IPS-18c (cell line): ENCODE results near the gene HCAR2.
"Not testable (repeated sequence)": the region's sequence is repeated elsewhere in the genome, so short reads cannot be mapped to it uniquely, and the experiment has no call there.

Experiments
- H3K4me3 ChIP-seq: 2 replicates; pipeline ENCODE4 v1.7.0; 2013; ENCODE audit warnings: low read depth, mild to moderate bottlenecking, low read length, moderate library complexity; ENCODE audit not compliant: insufficient read depth
- H3K9me3 ChIP-seq: one replicate; pipeline ENCODE4 v1.6.1; 2013; ENCODE audit warnings: mild to moderate bottlenecking, low read length, moderate library complexity; ENCODE audit not compliant: control insufficient read depth, insufficient read depth

Gene HCAR2

DNA sequence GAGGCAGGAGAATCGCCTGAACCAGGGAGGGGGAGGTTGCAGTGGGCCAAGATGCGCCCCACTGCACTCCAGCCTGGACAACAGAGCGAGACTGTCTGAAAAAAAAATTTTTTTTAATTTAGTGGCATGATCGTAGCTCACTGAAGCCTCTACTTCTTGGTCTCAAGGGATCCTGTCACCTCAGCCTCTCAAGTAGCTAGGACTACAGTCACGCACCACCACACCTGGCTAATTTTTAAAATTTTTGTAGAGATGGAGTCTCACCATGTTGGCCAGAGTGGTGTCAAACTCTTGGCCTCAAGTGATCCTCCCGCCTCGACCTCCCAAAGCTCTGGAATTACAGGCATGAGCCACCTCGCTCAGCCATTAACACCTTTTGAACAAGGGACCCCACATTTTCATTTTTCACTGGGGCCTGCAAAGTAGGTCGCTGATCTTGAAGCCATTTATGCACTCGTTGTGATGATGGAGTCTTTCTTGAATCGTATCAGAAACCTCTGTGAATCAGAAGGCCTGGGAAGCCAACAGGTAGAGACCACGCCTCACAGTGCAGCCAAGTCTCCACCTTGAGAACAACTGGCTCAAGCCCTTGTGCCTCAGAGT lies 21.6 kb upstream of the HCAR2 start:
- Histone ChIP-seq H3K4me3 (no peak overlapping the region), H3K9me3 (no peaks in the 10 kb centered on the region)

GRCh38 chr12:122722387-122722786 lies 19.2 kb upstream of the HCAR2 start:
- no peak overlapping the region for H3K4me3 ChIP-seq
- no peaks in the 10 kb centered on the region for H3K9me3 ChIP-seq

DNA sequence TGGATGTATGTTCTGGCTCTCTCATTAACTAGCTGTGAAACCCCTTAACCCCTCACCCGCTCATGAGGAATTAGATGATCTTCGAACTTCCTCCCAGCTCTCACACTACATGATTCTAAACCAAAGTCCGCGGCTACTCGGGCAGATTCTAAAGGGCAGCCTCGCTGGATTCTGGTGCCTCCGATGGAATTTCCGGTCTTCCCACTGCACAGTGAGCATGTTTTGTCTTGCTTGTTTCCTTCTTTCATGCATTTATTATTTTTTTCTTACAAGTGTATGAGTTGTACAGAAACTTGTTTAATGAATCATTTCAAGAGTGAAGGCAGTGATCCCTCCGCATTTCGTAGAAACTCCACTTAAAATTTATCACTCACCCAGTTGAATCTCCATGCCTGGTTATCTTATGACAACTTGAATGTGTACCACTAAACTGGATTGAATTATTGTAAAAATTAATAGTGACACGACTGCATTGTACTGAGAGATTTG lies 17.9 kb upstream of the HCAR2 start:
- H3K9me3 ChIP-seq, result no peaks in the 10 kb centered on the region
- no peak overlapping the region for H3K4me3 ChIP-seq

- H3K4me3 ChIP-seq, H3K9me3 ChIP-seq: not testable (repeated sequence)
Observed at GRCh38 chr12:122716658-122717057, 13.5 kb upstream of the HCAR2 start, which contains the start of gene HCAR3. Gene HCAR3, minus strand, starts transcription at chr12:122716811. Its CDS starts 74 bp downstream, at chr12:122716737.

DNA sequence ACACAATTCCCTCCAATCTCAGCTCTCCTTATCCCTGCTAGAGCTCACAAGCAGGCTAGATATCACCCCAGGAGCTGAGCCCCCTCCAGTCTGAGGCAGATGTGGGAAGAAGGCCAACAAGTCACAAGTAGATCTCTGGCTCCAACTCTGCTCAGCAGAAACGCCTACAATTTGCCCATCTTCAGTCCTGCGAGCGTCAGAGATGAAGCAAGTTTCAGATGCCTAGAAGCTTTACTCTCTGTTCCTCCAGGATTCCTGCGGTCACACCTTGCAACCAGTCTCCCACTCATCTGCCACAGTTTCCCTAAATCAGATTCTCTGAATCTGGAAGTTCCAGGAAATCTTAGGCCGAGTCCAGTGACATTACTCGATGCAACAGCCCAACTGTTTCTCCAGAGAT lies 12.1 kb upstream of the HCAR2 start:
- H3K4me3 ChIP-seq, H3K9me3 ChIP-seq: not testable (repeated sequence)

DNA sequence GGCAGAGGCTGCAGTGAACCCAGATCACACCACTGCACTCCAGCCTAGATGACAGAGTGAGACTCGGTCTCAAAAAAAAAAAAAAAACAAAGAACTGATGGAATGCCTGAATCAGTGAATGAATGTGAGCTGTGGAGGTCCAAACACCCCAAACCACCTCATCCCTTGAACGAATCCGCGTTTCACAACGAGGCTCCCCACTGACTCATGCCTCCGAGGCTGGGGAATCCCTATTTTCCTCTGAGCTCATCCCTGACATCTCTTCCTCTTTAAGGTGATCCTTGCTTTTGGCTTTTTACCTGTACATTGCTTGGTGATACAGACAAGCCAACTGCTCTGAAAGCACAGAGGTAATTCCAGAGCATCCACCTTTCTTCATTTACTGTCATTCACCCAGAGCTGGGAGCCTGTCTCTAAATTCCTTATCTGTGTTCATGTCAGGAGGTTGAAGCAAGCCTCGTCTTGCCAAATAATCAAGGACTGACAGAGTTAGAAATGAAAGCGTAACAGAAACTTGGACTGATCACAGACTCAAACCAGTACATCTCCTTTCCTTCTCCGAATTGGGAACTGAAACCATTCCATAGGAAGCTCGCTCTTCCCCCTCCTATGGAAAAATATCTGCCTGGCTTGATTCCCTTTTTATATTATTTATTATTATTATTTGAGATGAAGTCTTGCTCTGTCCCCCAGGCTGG lies 10.5 kb upstream of the HCAR2 start:
- not testable (repeated sequence) for H3K4me3 ChIP-seq, H3K9me3 ChIP-seq

- H3K9me3 ChIP-seq, H3K4me3 ChIP-seq: not testable (repeated sequence)
Observed at GRCh38 chr12:122711266-122711665, 8.1 kb upstream of the HCAR2 start.

- H3K4me3 ChIP-seq, result not testable (repeated sequence)
Observed at GRCh38 chr12:122710341-122710740, 7.2 kb upstream of the HCAR2 start.

GRCh38 chr12:122709287-122709686 lies 6.1 kb upstream of the HCAR2 start:
- not testable (repeated sequence) for H3K4me3 ChIP-seq

More at GRCh38 chr12:122710341-122710740, 7.2 kb upstream of the HCAR2 start:
- H3K9me3 ChIP-seq, result not testable (repeated sequence)

DNA sequence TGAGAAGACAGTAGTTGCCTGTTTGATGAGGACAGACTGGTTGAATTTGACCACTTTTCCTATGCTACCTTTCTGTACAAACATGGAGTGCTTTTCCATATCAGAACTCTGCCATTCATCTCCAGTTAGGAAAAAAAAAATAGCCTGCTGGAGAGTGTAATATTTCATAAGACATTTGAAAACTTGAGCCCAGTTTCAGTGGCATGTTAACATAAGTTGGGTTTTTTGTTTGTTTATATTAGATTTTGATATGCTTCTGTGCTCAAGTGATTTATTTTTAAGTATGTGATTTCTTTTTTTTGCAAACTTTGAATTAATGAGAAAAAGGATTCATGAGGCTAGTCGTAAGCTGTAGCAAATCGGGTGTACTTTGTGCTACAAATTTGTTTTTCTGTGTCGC lies 684 bp upstream of the HCAR2 start:
- H3K9me3 ChIP-seq, H3K4me3 ChIP-seq: not testable (repeated sequence)

More at GRCh38 chr12:122709287-122709686, 6.1 kb upstream of the HCAR2 start:
- not testable (repeated sequence) for H3K9me3 ChIP-seq

- not testable (repeated sequence) for H3K4me3 ChIP-seq, H3K9me3 ChIP-seq
Observed at GRCh38 chr12:122701481-122701880, 1.7 kb downstream of the HCAR2 start.

- H3K4me3 ChIP-seq, H3K9me3 ChIP-seq: not testable (repeated sequence)
Observed at GRCh38 chr12:122700038-122700710, 3.0 kb downstream of the HCAR2 start.

DNA sequence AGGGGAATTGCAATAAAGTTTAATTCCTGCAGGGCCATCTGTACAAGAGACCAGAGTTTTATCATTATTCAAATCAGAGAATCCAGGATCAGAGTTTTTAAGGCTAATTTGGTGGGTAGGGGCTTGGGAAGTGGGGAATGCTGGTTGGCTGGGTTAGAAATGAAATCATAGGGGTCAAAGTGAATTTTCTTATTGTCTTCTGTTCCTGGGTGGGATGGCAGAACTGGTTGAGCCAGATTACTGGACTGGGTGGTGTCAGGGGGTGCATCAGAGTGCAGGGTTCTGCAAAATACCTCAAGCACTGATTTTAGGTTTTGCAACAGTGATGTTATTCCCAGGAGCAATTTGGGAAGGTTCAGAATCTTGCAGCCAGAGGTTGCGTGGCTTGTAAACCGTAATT lies 6.2 kb downstream of the HCAR2 start:
- H3K9me3 ChIP-seq, H3K4me3 ChIP-seq: not testable (repeated sequence)

DNA sequence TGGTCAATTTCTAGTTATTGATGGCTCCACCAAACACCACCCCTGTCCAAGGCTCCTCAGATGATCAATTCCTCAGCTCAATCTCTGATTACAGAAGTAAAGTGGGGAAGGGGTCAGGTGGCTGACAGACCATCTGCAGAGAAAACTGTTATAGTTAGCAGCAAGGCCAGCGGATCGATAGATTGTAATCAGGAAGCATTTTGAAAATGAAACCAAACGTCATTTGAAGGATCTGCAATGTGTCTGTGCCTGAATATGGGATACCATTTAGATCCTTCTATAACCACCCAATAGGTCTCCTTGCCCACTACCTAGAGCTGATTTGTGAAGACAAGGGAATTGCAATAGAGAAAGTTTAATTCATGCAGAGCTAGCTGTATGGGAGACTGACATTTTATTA lies 11.6 kb downstream of the HCAR2 start:
- H3K4me3 ChIP-seq, result no peak overlapping the region
- no peaks in the 10 kb centered on the region for H3K9me3 ChIP-seq

- Histone ChIP-seq H3K9me3 (no peaks in the 10 kb centered on the region), H3K4me3 (no peak overlapping the region)
Observed at GRCh38 chr12:122688291-122688690, 14.9 kb downstream of the HCAR2 start.

DNA sequence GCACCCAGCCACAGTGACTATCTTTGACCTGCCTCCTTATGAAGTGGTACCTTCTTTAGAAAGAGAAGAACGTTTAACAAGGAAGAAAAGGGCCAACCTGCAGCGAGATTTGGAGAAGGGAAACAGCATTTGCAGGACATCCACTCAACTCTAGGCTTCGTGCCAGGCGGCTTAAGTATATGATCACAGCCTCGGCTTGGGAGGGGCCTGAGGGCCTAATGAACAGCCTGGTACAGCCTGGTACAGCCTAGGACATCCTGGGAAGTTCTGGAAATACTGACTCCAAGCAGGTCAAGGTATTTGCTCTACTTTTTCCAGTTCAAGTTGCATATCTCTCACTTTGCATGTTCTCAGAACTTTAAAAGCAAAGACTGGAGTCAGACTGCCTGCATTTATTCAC lies 16.1 kb downstream of the HCAR2 start:
- no peak overlapping the region for H3K4me3 ChIP-seq
- no peaks in the 10 kb centered on the region for H3K9me3 ChIP-seq

- Histone ChIP-seq H3K4me3 (no peak overlapping the region), H3K9me3 (no peaks in the 10 kb centered on the region)
Observed at GRCh38 chr12:122686538-122686937, 16.6 kb downstream of the HCAR2 start.

DNA sequence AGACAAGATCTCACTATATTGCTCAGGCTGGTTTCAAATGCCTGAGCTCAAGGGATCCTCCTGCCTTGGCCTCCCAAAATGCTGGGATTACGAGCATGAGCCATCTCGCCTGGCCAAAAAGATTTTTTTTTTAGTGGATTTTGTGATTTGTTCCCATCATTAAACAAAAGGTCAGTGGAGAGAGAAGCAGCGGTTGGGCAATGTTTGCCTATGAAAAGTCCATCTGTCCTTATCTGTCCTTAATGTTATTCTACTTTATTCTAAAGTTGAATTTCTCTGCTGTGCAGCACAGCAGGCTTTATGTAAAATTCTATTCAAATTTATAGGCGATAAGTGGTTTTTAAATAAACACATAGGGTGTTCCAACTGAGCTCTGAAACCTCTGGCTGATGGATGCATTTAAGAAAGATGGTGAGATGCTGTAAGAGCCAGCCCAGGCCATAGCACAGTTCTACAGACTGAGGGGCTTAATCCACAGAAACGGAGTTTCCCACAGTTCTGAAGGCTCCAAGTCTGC lies 18.8 kb downstream of the HCAR2 start:
- H3K4me3 ChIP-seq, result no peak overlapping the region

More for the DNA sequence above, 18.8 kb downstream of the HCAR2 start:
- H3K9me3 ChIP-seq, result no peaks in the 10 kb centered on the region
